Lung (tissue), 12 donors: ENCODE results near the gene DIP2B. TPM values are rescaled to one million over a fixed set of nuclear protein-coding genes. Genes with fewer than 3 reads are reported as not detected.

Source experiments
- ATAC-seq: fragments of 200-7000 bp; cut with Tn5 transposase; one replicate; pipeline ENCODE4 v1.9.1; 2020; ENCODE audit warnings: moderate number of reproducible peaks; ENCODE audit not compliant: insufficient read depth, low FRiP score
- DNase-seq, 3 donors: peaks; one replicate each; pipeline ENCODE4 v3.0.0-alpha.2; 2013 to 2017
- H3K27ac ChIP-seq, 2 donors: one replicate each; pipeline ENCODE4 v1.5.1; 2013; ENCODE audit warnings: mild to moderate bottlenecking in 2 of 2, moderate library complexity in 2 of 2, control low read depth in 1 of 2, inconsistent platforms in 1 of 2, low read depth in 1 of 2, low read length in 1 of 2
- H3K27me3 ChIP-seq, 3 donors: one replicate each; pipeline ENCODE4 v1.5.1; 2013; ENCODE audit warnings: low read length in 2 of 3; ENCODE audit not compliant: control insufficient read depth in 3 of 3, insufficient read depth in 3 of 3
- H3K36me3 ChIP-seq, 4 donors: one replicate each; pipeline ENCODE4 v1.5.1; 2013; ENCODE audit warnings: low read length in 4 of 4, mild to moderate bottlenecking in 1 of 4, moderate library complexity in 1 of 4; ENCODE audit not compliant: control insufficient read depth in 4 of 4, insufficient read depth in 4 of 4
- H3K4me1 ChIP-seq, 5 donors: one replicate each; pipeline ENCODE4 v1.5.1; 2013; ENCODE audit warnings: low read length in 5 of 5, mild to moderate bottlenecking in 2 of 5, moderate library complexity in 1 of 5; ENCODE audit not compliant: control insufficient read depth in 5 of 5, insufficient read depth in 5 of 5
- H3K4me3 ChIP-seq: one replicate; pipeline ENCODE4 v1.5.1; 2013; ENCODE audit warnings: mild to moderate bottlenecking, control low read depth, moderate library complexity
- H3K9ac ChIP-seq, 2 donors: one replicate each; pipeline ENCODE4 v1.5.1; 2013; ENCODE audit warnings: low read length in 2 of 2, control low read depth in 1 of 2; ENCODE audit not compliant: insufficient read depth in 1 of 2
- H3K9me3 ChIP-seq, 4 donors: one replicate each; pipeline ENCODE4 v1.5.1; 2013; ENCODE audit warnings: low read length in 3 of 4, mild to moderate bottlenecking in 1 of 4, moderate library complexity in 1 of 4; ENCODE audit not compliant: control insufficient read depth in 4 of 4, insufficient read depth in 3 of 4
- CTCF ChIP-seq: IDR thresholded peaks from 2 replicates; pipeline ENCODE4 v1.5.1; 2012; ENCODE audit warnings: mild to moderate bottlenecking; ENCODE audit errors: control extremely low read depth, extremely low read depth
- WGBS, 2 donors: extraction: QIAGEN DNeasy Blood & Tissue Kit; methylation state at CpG; one replicate each; pipeline ENCODE4 v1.1.7; 2013; 5-methylcytosine and 5-hydroxymethylcytosine counted together
- polyA plus RNA-seq, 2 donors: library from polyadenylated mRNA; stranded (reverse); fragments of 200-250 nt; gene quantifications; one replicate each; pipeline ENCODE4 v1.2.1, GENCODE V29; 2013
- total RNA-seq, 2 donors: library from RNA; depleted of rRNA in 1 of 2; stranded (reverse); fragments of >200 nt in 1 of 2; gene quantifications; one replicate each; pipeline ENCODE4 v1.2.1, GENCODE V29; 2014 to 2021
- donor health status: control.
- donor health status: control.
- donor health status: Bipolar disorder and iron deficiency.
- donor health status: healthy.
- donor health status: DM: yes; HTN: yes; CAD: no.

The DIP2B gene
- total and polyA plus RNA-seq, 4 donors: 4.2 to 55.8 (median 18.6) TPM

- WGBS, 2 donors: 88 to 90% methylated on average over 6 of the region's 6 CpGs
- H3K4me1 ChIP-seq: no peaks in the 10 kb centered on the region
- no peaks in the 10 kb centered on the region for H3K27me3 ChIP-seq
- ATAC-seq (no peak), DNase-seq (peak in 2 of 3 donors; percentile 61 to 76)
- no peaks in the 10 kb centered on the region for H3K9me3 ChIP-seq
- H3K36me3 ChIP-seq: peaks cover 14 to 34% (median 26%) of the 10 kb centered on the region in 4 donors
- H3K27ac ChIP-seq: no peak overlapping the region
- H3K4me3 ChIP-seq: no peak overlapping the region
- TF ChIP-seq CTCF: no peak
- no peak overlapping the region for H3K9ac ChIP-seq
These were observed 206.3 kb downstream of the DIP2B start for GRCh38 chr12:50711121-50711520.

GRCh38 chr12:50715174-50715573 lies 210.4 kb downstream of the DIP2B start:
- DNase-seq (no peak), ATAC-seq (no peak)
- no peak overlapping the region for H3K27ac ChIP-seq
- H3K4me1 ChIP-seq: no peaks in the 10 kb centered on the region
- 61 to 90% methylated on average over 2 of the region's 2 CpGs for WGBS, 2 donors
- no peaks in the 10 kb centered on the region for H3K9me3 ChIP-seq
- peaks cover 11 to 27% (median 20%) of the 10 kb centered on the region in 4 donors for H3K36me3 ChIP-seq
- no peaks in the 10 kb centered on the region for H3K27me3 ChIP-seq
- TF ChIP-seq CTCF: no peak
- no peak overlapping the region for H3K4me3 ChIP-seq
- no peak overlapping the region for H3K9ac ChIP-seq

- no peak for TF ChIP-seq CTCF
- no peaks in the 10 kb centered on the region for H3K27me3 ChIP-seq
- H3K9me3 ChIP-seq: no peaks in the 10 kb centered on the region
- H3K4me3 ChIP-seq: no peak overlapping the region
- WGBS, 2 donors: 95 to 100% methylated on average over 2 of the region's 2 CpGs
- peaks cover 0 to 9% (median 0%) of the 10 kb centered on the region in 5 donors for H3K4me1 ChIP-seq
- no peak overlapping the region for H3K27ac ChIP-seq
- ATAC-seq (no peak), DNase-seq (no peak)
- peaks cover 25 to 48% (median 33%) of the 10 kb centered on the region in 4 donors for H3K36me3 ChIP-seq
- H3K9ac ChIP-seq: no peak overlapping the region
These were observed 214.0 kb downstream of the DIP2B start for GRCh38 chr12:50718760-50719159.

GRCh38 chr12:50720085-50720484 lies 215.3 kb downstream of the DIP2B start:
- Histone ChIP-seq H3K27me3 (no peaks in the 10 kb centered on the region), H3K9me3 (no peaks in the 10 kb centered on the region), H3K4me1 (peaks cover 0 to 19% (median 0%) of the 10 kb centered on the region in 5 donors), H3K27ac (no peak overlapping the region), H3K9ac (no peak overlapping the region), H3K4me3 (no peak overlapping the region), H3K36me3 (peaks cover 21 to 50% (median 35%) of the 10 kb centered on the region in 4 donors)
- DNase-seq (no peak), ATAC-seq (no peak)
- TF ChIP-seq CTCF: no peak
- WGBS, 2 donors: 94 to 95% methylated on average over 3 of the region's 3 CpGs
